HG02588 (cell line): Measurements from ENCODE around the gene PRR23B.
"Not testable (repeated sequence)": the region's sequence is repeated elsewhere in the genome, so short reads cannot be mapped to it uniquely, and the experiment has no call there.

Experiments used
- ATAC-seq: cut with Tn5 transposase; IDR thresholded peaks from one replicate; pipeline ENCODE4 v1.9.1; 2021; ENCODE audit warnings: mild to moderate bottlenecking, moderate library complexity; ENCODE audit not compliant: unreplicated experiment

PRR23B gene

GRCh38 chr3:139020868-139021234, at the start of gene PRR23B:
Gene PRR23B (minus strand): TSS chr3:139020926. CDS start chr3:139020661, 265 bp downstream.
- ATAC-seq: no peak

GRCh38 chr3:139062918-139063317, 42.2 kb upstream of the PRR23B start:
- ATAC-seq: no peak

- ATAC-seq: no peak
Measured at GRCh38 chr3:139052802-139053600, 32.3 kb upstream of the PRR23B start.

- ATAC-seq: no peak
Measured at GRCh38 chr3:139044366-139045210, 23.9 kb upstream of the PRR23B start, which contains the start of gene PRR23C. Gene PRR23C (minus strand): TSS chr3:139044892. CDS start chr3:139044620, 272 bp downstream.

- no peak for ATAC-seq
Measured at GRCh38 chr3:139043554-139044365, 23.0 kb upstream of the PRR23B start.

GRCh38 chr3:139037478-139037877, 16.8 kb upstream of the PRR23B start:
- no peak for ATAC-seq

- no peak for ATAC-seq
Measured at GRCh38 chr3:139032326-139033002, 11.7 kb upstream of the PRR23B start.

GRCh38 chr3:139030576-139030975, 9.8 kb upstream of the PRR23B start:
- not testable (repeated sequence) for ATAC-seq

- ATAC-seq: no peak
Measured at GRCh38 chr3:139024968-139025367, 4.2 kb upstream of the PRR23B start.

- no peak for ATAC-seq
Measured at GRCh38 chr3:139020036-139020867, 474 bp downstream of the PRR23B start.

GRCh38 chr3:139016430-139017048, 4.2 kb downstream of the PRR23B start:
- no peak for ATAC-seq

GRCh38 chr3:139006051-139006716, 14.5 kb downstream of the PRR23B start, which contains the start of gene PRR23A:
Gene PRR23A (minus strand): TSS chr3:139006268. CDS start chr3:139006268, 0 bp downstream.
- no peak for ATAC-seq

- ATAC-seq: no peak
Measured at GRCh38 chr3:139005356-139005993, 15.3 kb downstream of the PRR23B start.

GRCh38 chr3:138995706-138996105, 25.0 kb downstream of the PRR23B start:
- ATAC-seq: no peak

GRCh38 chr3:138987181-138987580, 33.5 kb downstream of the PRR23B start:
- ATAC-seq: no peak

GRCh38 chr3:138985932-138986331, 34.8 kb downstream of the PRR23B start:
- no peak for ATAC-seq

GRCh38 chr3:138984816-138985215, 35.9 kb downstream of the PRR23B start:
- ATAC-seq: no peak

GRCh38 chr3:138976047-138976446, 44.7 kb downstream of the PRR23B start:
- ATAC-seq: no peak
